Activated CD4-positive, CD25-positive, alpha-beta regulatory T cell treated with anti-CD3 and anti-CD28 coated beads, Interleukin-2, amount 50 U/mL, for 72 hours (primary cell): ENCODE results near the gene ADGRF4.

Source experiments
- DNase-seq: peaks from one replicate; pipeline ENCODE4 v3.0.0; 2021

The ADGRF4 gene

GRCh38 chr6:47681201-47681990 is 17.0 kb upstream of the ADGRF4 start:
- DNase-seq = no peak

- DNase-seq = no peak
These were observed 12.0 kb upstream of the ADGRF4 start for GRCh38 chr6:47686411-47686810.

- DNase-seq = no peak
These were observed 10.9 kb upstream of the ADGRF4 start for GRCh38 chr6:47687432-47687831.

GRCh38 chr6:47690214-47690613 is 8.2 kb upstream of the ADGRF4 start:
- DNase-seq = no peak

DNA sequence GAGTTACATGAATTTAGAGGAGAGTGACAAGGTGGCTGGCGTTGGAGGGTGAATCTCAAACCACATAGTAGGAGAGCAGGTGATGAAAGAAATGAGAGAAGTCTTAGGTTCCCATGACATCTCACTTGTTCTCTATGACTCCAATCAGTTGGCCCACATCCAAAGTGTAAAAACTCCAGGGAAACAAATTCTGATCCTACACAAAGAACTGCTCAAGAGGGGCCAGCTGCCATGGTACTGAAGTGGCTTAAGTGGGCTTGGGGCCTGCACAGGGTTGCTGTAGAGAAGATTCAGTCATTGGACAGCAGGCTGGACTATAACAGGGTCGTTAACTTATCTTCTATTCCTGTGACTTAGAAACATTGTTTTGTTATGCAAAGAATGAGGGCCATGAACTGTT is 7.6 kb upstream of the ADGRF4 start:
- no peak for DNase-seq

DNA sequence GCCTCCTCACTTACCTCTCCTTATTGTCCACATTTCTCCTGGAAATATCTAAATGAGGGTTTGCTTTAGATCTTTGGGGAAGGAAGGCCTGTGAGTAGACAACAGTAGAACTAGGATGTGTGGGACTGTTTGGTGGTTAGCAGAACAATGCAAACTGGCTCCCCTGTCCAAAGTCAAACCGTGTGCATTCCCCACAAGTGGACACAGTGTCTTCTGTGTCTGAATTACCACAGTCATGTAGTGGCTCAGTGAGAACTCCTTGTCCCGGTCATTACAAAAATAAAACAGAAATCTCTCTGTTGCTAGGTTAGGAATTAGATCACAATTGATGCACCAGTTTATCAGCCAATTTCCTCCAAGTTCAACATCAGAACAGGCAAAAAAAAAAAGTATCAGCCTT is 455 bp upstream of the ADGRF4 start:
- no peak for DNase-seq

DNA sequence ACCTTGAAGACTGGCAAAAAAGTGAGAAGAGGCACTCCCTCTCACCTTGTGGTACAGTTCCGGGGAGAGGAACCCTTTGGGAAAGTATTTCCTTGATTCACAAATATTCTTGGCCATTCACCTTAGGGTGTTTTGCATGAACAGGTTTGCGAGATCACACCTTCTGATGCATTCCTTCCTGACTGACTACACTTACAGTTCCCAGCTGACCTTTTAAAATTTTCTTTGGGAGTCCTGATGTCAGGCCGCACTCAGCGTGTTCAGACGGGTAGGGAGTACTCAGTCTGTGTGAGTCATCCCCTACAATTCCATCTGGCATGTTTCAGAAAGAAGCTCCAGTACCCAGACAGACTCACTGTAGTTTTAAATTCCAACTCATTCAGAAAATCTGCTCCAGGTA is 1.7 kb downstream of the ADGRF4 start:
- no peak for DNase-seq

DNA sequence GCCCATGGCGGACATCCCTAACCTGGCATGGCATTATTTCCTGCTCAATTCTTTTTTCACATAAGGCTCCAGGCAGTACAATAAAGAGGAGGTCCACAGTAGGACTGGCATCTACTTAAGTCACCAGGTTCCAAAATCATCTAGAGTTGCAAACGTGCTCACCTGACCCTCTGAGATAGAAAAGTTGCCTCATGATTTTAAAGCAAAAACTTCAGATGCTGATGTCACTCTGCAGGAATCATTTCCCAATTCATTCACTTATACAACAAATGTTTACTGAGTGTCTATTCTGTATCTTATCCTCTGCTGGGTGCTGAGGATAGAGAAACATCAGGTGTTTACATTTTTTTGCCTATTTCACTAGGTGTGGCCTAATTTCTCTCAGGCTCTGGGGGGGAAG is 2.2 kb downstream of the ADGRF4 start:
- no peak for DNase-seq

GRCh38 chr6:47701363-47701762 is 3.0 kb downstream of the ADGRF4 start:
- no peak for DNase-seq

DNA sequence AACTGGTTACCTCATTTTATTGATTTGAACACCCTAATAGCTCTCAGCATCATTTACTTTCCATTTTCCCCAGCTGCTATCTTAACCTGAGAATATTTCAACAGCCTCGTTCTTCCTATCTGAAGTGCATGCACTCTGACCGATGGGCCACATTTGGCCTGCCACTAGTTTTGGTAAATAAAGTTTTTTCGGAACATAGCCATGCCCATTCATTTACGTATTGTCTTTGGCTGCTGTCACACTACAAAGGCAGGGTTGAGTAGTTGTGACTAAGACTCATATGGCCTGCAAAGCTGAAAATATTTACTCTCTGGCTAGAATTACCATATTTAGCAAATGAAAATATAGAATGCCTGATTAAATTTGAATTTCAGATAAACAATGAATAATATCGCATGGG is 10.8 kb downstream of the ADGRF4 start:
- no peak for DNase-seq

DNA sequence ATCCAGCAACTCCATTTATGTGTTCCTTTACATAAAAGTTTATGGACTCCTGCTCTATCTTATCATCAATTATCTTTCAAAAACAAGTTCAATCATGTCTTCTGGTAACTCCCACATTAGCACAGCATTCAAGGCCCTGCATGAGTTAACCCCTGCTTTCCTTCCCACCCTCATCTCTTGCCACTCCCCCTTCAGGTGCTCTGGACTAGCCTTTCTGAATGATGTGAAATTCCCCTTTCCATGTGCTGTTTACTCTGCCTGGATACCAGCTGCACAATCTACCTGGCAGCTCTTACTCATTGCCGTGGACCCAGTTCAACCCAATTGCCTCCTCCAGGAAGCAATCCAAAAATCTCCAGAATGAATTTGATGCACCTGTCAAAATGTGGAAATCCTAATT is 11.9 kb downstream of the ADGRF4 start:
- no peak for DNase-seq

DNA sequence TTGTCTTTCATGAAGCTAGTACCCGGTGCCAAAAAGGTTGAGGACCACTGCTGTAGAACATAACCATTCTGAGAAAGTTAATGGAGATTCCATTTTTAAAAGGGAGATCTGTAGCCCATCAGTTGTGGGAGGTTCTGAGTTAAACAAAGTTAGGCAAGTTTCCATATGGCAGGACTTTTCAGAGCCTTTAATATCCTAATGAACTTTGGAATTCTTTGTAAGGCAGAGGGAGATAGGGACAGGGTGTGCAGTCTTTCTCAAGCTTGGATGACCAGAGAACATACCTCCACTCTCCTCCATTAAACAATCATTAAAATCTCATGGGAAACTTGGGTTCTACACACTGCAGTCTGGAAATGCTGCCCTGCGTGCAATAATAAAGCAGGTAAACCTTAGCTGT is 14.8 kb downstream of the ADGRF4 start:
- DNase-seq = no peak

DNA sequence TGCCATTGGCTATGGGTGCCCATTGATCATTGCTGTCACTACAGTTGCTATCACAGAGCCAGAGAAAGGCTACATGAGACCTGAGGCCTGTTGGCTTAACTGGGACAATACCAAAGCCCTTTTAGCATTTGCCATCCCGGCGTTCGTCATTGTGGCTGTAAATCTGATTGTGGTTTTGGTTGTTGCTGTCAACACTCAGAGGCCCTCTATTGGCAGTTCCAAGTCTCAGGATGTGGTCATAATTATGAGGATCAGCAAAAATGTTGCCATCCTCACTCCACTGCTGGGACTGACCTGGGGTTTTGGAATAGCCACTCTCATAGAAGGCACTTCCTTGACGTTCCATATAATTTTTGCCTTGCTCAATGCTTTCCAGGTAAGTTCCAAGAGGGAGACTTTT is 16.4 kb downstream of the ADGRF4 start:
- no peak for DNase-seq

- DNase-seq = no peak
These were observed 17.4 kb downstream of the ADGRF4 start for GRCh38 chr6:47715782-47716181.

- no peak for DNase-seq
These were observed 17.8 kb downstream of the ADGRF4 start for GRCh38 chr6:47716207-47716606.

GRCh38 chr6:47718571-47718970 is 20.2 kb downstream of the ADGRF4 start:
- no peak for DNase-seq

- no peak for DNase-seq
These were observed 22.8 kb downstream of the ADGRF4 start for GRCh38 chr6:47721189-47721588.

- no peak for DNase-seq
These were observed 23.8 kb downstream of the ADGRF4 start for GRCh38 chr6:47722194-47722593.

- DNase-seq = no peak
These were observed 25.9 kb downstream of the ADGRF4 start for GRCh38 chr6:47724300-47724699.

DNA sequence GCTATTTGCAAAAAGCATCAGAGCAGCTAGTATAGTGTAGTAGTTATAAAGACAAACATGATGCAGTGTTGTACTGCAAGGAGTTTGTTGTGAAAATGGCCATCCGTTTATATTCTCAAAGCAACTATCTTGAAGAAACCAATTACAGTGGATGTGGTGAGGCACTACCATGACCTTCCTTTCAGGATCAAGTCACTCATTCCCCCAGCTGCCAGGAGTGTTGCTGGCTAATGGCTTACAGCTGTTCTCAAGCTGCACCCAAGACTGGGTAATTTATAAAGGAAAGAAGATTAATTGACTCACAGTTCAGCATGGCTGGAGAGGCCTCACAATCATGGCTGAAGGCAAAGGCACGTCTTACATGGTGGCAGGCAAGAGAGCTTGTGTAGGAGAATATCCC is 29.0 kb downstream of the ADGRF4 start:
- no peak for DNase-seq

DNA sequence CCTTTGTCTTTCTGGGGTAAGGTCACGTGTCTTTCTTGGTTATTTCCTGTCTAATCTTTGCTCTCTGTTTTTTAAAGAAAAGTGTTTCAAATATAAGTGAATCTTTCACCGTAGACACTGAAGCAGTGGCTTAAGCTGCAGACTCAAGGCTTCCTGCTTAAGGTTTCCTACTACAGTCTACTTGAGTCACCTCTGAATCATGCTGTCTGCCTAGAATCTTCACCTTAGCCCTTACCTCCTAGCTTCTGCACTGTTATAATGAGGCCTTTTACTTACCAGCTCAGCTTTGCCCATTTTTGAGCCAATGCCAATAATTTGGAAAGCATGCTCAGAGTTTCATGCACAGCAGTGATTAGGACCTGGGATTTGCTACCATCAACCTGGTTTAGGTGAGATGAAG is 30.6 kb downstream of the ADGRF4 start:
- DNase-seq = no peak

DNA sequence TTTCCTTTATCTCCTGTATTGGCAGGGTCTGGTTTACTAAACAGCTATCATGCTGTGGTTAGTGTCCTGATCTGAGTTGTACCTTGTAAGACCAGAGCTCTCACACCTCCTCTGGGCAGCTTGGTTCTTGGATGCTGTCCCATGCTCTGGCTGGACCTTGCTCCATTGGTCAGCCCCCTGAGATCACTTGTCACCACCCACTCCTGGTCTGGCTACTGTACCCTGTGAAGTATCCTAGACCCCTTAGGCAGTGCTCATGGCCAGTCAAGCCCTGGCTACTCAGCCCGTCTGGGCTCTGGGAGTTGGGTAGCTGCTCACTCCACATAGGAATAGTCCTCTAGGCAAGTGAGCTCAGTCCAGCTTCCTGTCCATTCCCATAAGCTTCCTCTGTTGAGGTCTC is 31.1 kb downstream of the ADGRF4 start:
- no peak for DNase-seq

- DNase-seq = no peak
These were observed 35.6 kb downstream of the ADGRF4 start for GRCh38 chr6:47733879-47734558.

DNA sequence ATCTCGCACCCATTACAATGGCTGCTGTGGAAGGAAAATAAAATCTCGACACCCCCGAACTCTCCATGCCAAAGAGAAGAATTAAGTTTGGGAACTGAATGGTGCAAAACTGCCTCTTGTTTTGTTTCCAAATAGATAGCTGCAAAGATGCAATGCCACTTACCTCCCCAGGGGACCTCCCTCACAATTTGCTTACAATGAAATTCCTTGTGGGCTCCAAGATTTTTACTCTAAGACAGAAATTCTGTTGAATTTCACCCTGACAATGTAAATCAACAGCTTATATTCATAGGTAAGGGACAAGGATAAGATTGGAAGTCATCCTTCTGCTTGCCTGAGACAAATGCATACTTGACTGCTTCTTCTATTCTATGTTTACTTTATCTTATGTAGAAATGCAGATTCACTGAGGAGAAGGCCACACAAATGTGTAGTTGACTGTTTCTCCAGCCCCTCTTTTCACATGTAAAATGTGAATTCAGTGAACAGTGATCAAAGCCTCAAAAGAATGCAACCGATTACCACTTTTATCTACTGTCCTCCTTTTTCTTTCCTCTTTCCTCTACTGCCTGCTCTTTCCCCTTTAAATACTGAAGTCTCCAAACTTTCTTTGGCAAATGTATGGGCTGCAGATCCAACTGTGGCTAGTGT is 36.6 kb downstream of the ADGRF4 start:
- no peak for DNase-seq
